Stimulated activated CD4-positive, alpha-beta T cell treated with anti-CD3 and anti-CD28 coated beads, Interleukin-15, amount 100 ng/mL, for 1 hour (primary cell): ENCODE measurements around the gene CDH13.

Source experiments
- DNase-seq, 2 donors: peaks; one replicate each; pipeline ENCODE4 v3.0.0-alpha.2; 2020; ENCODE audit warnings: low read depth in 1 of 2, low spot score in 1 of 2

Gene CDH13

GRCh38 chr16:83029467-83029866 is 402.7 kb downstream of the CDH13 start:
- no peak for DNase-seq

GRCh38 chr16:83031524-83031923 is 404.8 kb downstream of the CDH13 start:
- no peak for DNase-seq

- no peak for DNase-seq
These were observed 410.3 kb downstream of the CDH13 start for GRCh38 chr16:83037102-83037501.

DNA sequence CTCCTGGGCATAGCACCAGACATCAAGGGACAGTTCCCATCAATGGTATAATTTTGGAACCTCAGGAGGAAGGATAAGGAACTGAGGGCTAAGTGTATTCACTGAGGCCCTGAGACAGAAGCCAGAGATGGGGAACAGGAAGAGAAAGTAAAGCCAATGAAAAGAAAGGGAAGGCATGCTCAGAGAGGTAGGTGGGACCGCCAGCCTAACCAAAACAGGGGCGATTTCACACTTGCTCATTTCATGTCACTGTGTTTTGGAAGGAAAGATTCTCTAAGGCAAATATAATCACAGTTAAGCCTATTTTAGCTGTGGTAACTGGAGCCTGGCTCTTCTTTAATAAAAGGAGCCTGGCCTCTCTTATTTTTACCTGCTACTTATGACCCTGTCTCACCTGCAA is 411.1 kb downstream of the CDH13 start:
- no peak for DNase-seq

- no peak for DNase-seq
These were observed 413.4 kb downstream of the CDH13 start for GRCh38 chr16:83040174-83040573.

GRCh38 chr16:83044589-83044988 is 417.8 kb downstream of the CDH13 start:
- no peak for DNase-seq

- no peak for DNase-seq
These were observed 419.0 kb downstream of the CDH13 start for GRCh38 chr16:83045790-83046189.

GRCh38 chr16:83046664-83047063 is 419.9 kb downstream of the CDH13 start:
- no peak for DNase-seq

- no peak for DNase-seq
These were observed 424.7 kb downstream of the CDH13 start for GRCh38 chr16:83051451-83051850.

GRCh38 chr16:83054283-83054682 is 427.5 kb downstream of the CDH13 start:
- DNase-seq = no peak

DNA sequence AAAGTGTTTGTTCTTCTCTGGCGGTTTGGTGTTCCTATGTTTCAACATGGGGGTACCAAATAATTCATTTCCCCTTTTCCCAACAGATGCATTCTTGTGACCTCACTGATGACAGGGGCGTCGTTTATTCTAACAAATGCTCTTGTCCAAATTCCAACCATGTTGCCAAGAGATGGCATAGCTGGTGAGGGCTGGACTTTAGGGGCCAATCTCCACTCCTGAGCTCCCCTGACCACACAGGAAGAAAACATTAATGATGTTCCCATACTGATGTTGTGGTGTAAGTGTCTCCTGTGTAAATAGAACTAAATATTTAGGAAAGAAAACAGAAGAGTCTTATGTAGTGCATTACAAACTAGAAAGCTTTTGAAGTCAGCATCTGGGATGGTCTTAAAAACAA is 431.6 kb downstream of the CDH13 start:
- no peak for DNase-seq

DNA sequence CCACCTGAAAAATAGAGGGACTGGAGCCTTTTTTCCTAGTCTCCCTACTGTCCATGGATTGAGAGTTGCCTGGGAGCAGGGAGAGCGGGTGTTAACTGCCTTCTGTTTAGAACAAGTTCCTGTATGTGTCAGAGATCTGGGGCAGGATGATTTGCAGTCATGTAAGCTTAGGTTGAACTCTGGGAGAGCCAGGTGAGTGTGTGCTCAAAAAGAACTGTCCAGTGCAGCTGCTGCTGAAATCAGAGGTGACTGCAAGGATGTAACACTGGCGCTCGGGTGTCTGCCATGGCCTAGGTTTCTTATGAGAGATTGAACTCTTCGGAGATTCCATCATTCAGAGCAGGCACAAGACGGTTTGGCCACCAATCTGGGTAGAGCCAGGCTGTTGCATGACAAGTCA is 432.5 kb downstream of the CDH13 start:
- no peak for DNase-seq

DNA sequence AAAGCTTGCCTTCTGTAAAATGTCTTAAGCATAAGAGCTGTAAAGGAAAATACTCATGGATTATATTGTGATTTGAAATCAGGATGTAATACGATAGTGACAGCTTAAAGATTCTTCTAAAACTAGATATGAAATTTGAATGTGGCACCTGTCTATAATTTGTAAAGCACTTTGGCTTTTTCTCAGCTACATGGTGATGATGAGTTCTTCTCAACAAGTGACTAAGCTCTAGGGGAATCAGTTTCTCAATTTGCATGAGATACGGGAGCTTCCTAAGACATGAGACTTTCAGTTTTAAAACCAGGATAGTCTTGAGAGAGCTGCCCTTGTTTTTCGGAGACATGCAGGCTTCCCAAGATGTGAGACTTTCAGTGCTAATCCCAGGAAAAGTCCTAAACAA is 439.2 kb downstream of the CDH13 start:
- no peak for DNase-seq

DNA sequence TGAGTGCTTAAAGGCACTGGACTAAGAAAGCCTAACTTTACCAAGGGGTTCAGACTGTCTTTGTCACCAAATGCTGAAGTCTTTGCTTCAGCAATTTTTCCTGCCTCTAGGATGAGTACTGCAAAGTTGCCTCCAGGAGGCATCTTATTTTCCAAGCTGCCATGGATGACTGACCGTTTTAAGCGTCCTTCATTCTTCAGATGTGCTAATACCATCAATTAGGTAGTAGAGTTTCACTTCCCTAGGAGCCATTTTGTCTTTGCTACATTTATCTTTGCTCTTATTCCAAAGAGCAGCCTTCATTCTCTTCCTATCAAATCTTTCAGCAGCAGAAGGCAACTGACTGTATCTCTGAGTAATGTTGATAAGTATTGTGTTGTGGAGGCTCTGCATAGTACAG is 440.1 kb downstream of the CDH13 start:
- DNase-seq = no peak

DNA sequence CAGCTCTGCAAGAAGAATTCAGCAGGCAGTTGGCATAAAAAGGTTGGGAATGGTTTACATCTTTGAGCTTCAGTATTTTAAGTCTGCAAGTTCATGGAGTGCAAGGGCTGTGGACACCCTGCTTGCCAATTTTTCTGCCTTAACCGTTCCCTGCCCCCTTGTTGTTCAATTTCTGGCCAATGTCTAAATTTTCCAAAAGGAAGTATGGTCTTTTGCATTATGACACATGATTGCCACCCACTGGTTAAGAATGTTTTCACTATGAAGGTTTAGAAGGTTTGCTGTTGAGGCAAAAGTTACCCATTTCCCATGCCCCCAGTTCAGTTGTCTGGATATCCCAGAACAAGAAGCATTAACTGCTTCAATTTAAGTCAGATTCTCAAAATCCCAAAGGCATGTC is 441.9 kb downstream of the CDH13 start:
- DNase-seq = no peak

GRCh38 chr16:83070416-83071209 is 443.8 kb downstream of the CDH13 start:
- DNase-seq = no peak

DNA sequence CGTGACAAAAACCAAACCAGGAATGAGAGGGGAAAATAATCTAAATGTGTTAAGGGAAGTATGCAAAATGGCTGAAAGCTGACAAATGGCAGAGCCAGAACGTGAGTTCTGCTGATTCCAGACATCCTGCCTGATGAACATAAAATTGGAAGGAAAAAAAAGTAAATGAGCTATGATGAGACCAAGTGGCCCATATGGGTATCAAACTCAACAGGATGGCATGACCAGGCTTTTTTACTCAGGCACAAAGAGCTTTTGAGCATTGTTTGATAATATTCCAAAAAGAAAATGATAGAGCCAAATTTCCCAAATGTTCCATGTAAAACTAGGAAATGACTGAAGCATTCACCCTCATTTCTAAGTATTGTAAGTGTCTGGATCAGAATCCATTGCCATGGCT is 449.2 kb downstream of the CDH13 start:
- DNase-seq = no peak

- DNase-seq = no peak
These were observed 456.6 kb downstream of the CDH13 start for GRCh38 chr16:83083361-83083760.

DNA sequence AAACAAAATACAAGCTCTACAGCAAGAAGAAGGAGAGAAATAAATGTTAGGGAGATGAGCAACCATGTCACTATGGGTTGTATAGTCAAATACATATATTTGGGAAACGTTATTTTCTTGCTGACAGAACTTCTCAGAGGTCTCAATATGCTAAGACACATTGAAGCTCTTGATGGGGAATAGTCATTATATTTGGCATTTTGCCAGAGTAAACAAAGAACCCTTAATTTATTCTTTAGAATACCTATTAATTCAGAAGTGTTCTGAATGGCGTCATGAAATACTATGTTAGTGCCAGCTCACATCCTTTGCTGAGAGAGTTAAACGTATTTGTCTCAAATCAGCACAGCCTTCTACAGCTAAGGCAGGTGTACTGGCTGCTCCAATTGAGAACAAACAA is 458.9 kb downstream of the CDH13 start:
- DNase-seq = no peak

- no peak for DNase-seq
These were observed 469.3 kb downstream of the CDH13 start for GRCh38 chr16:83095941-83096692.

DNA sequence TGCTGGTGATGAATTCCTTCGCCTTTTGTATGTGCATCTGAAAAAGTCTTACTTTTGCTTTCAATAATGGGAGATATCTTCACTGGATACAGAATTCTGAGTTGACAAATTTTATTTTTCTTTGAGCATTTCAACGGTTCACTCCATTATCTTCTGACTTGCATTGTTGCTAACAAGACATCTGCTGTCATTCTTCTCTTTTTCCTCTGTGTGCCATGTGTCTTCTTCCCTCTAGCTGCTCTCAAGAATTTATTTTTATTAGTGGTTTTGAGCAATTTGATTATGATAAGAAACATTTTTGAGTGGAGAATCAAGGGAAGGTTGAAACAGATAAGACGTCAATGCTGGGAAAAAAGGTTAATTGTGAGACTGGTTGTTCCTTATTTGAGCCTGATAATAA is 471.8 kb downstream of the CDH13 start:
- DNase-seq = no peak

GRCh38 chr16:83100679-83101078 is 473.9 kb downstream of the CDH13 start:
- no peak for DNase-seq

DNA sequence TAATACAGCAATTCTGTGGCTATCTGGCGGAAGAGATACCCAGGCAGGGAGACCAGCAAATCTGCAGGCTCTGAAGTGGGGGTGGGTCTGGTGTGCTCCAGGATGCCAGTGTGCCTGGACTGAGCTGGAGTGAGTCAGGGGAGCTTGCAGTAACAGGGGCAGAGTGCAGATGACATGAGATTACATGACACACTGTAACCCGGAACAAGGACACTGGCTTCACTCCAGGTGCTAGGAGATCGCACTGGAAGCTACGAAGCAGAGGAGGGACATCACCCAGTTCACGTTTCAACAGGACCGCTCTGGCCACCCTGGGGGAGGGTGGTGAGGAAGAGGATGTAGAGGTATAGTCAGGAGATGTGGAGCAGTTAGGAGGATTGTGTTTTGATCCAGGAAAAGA is 475.6 kb downstream of the CDH13 start:
- DNase-seq = no peak
